Ovary (tissue), 3 donors: ENCODE data around the gene B4GALNT4.

Source experiments
- CTCF ChIP-seq, 3 donors: fragments of 450-650 bp in 2 of 3; fragments of 200-600 bp in 1 of 3; IDR thresholded peaks; one replicate each; pipeline versions ENCODE4 v1.5.1 to v1.8.0; 2016 to 2022; ENCODE audit warnings: antibody characterized with exemption in 3 of 3, mild to moderate bottlenecking in 1 of 3
- EP300 ChIP-seq: sonication (generic); formaldehyde crosslinking; IDR thresholded peaks from one replicate; pipeline ENCODE4 v1.6.1; 2017; ENCODE audit warnings: antibody characterized with exemption
- POLR2A ChIP-seq: fragments of 450-650 bp; IDR thresholded peaks from one replicate; pipeline ENCODE4 v1.6.1; 2017; ENCODE audit warnings: antibody characterized with exemption, mild to moderate bottlenecking, moderate library complexity
- donor health status: DM: no; HTN: no; CAD: no.

- no peak for TF ChIP-seq POLR2A
- TF ChIP-seq CTCF (IDR thresholded peaks at IDR 0.05), result no peak
- no peak for TF ChIP-seq EP300
These were observed 17.9 kb upstream of the B4GALNT4 start for GRCh38 chr11:351411-351810.
